DND-41 (cell line): ENCODE data around the gene COX7B.

ENCODE experiments used
- ATAC-seq: fragments of 200-7000 bp; cut with Tn5 transposase; 3 replicates; pipeline ENCODE4 v1.9.1; 2021; ENCODE audit warnings: low read depth; ENCODE audit not compliant: insufficient read depth
- DNase-seq: peaks from one replicate; pipeline ENCODE4 v3.0.0-alpha.2; 2020
- H2AFZ ChIP-seq: 2 replicates; pipeline ENCODE4 v1.6.0; 2012; ENCODE audit warnings: low read depth, low read length
- H3K27ac ChIP-seq: 2 replicates; pipeline ENCODE4 v1.5.1; 2012; ENCODE audit warnings: low read length, inconsistent platforms
- H3K27me3 ChIP-seq: fragments of 200-600 bp; sonication (generic); 2 replicates; pipeline ENCODE4 v1.6.0; 2012; ENCODE audit warnings: low read length, mild to moderate bottlenecking, inconsistent platforms; ENCODE audit not compliant: insufficient read depth, poor library complexity
- H3K36me3 ChIP-seq: 2 replicates; pipeline ENCODE4 v1.5.1; 2012; ENCODE audit warnings: low read length, inconsistent platforms; ENCODE audit not compliant: insufficient read depth
- H3K4me1 ChIP-seq: 2 replicates; pipeline ENCODE4 v1.5.1; 2012; ENCODE audit warnings: mild to moderate bottlenecking, low read length; ENCODE audit not compliant: insufficient read depth
- H3K4me2 ChIP-seq: 2 replicates; pipeline ENCODE4 v1.6.0; 2012; ENCODE audit warnings: mild to moderate bottlenecking, moderate library complexity, low read length, inconsistent platforms; ENCODE audit not compliant: insufficient read depth
- H3K4me3 ChIP-seq, 2 experiments: fragments of 200-600 bp in 1 of 2; shearing (Covaris generic) in 1 of 2; 2 replicates each; pipeline ENCODE4 v1.5.1; 2012 to 2016; ENCODE audit warnings: inconsistent platforms in 2 of 2, low read length in 2 of 2, mild to moderate bottlenecking in 2 of 2, low read depth in 1 of 2, moderate library complexity in 1 of 2
- H3K79me2 ChIP-seq: 2 replicates; pipeline ENCODE4 v1.6.0; 2012; ENCODE audit warnings: low read length, inconsistent platforms; ENCODE audit not compliant: insufficient read depth
- H3K9ac ChIP-seq: 2 replicates; pipeline ENCODE4 v1.6.0; 2012; ENCODE audit warnings: low read depth, mild to moderate bottlenecking, inconsistent platforms, low read length, moderate library complexity
- H3K9me3 ChIP-seq: 2 replicates; pipeline ENCODE4 v1.5.1; 2012; ENCODE audit warnings: low read length, moderate library complexity, mild to moderate bottlenecking, inconsistent platforms; ENCODE audit not compliant: insufficient read depth, severe bottlenecking
- H4K20me1 ChIP-seq: 2 replicates; pipeline ENCODE4 v1.6.0; 2012; ENCODE audit warnings: low read length; ENCODE audit not compliant: insufficient read depth
- EZH2 ChIP-seq: IDR thresholded peaks from 3 replicates; pipeline ENCODE4 v1.6.1; 2012; ENCODE audit warnings: borderline replicate concordance, low read depth, mild to moderate bottlenecking, moderate library complexity, low read length, inconsistent platforms; ENCODE audit not compliant: severe bottlenecking
- TF ChIP-seq, protein P1 (sequence below): IDR thresholded peaks from 2 replicates; pipeline ENCODE4 v1.5.1; 2012; ENCODE audit warnings: borderline replicate concordance, low read length, moderate library complexity, mild to moderate bottlenecking; ENCODE audit not compliant: poor library complexity, severe bottlenecking; ENCODE audit errors: extremely low read depth

Gene COX7B

DNA sequence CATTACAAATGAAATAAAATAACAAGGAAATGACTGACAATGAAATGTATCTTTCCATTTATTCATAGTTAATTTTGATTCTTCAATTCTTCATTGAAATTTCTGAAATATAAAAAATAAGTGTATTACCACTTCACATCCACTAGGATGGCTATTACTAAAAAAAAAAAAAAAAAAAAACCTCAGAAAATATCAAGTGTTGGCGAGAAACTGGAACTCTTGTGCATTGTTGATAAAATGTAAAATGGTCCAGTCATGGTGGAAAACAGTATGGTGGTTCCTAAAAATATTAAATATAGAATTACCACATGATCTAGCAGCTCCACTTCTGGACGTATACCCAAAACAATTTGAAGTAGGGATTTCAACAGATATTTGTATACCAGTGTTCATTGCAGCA is 47.3 kb downstream of the COX7B start:
- no peaks in the 10 kb centered on the region for H3K36me3 ChIP-seq
- no peaks in the 10 kb centered on the region for H3K9me3 ChIP-seq
- H3K4me1 ChIP-seq, result no peaks in the 10 kb centered on the region
- H3K27ac ChIP-seq, result no peak overlapping the region
- H4K20me1 ChIP-seq, result no peaks in the 10 kb centered on the region
- no peaks in the 10 kb centered on the region for H3K79me2 ChIP-seq
- H3K4me2 ChIP-seq, result no peak overlapping the region
- DNase-seq (no peak), ATAC-seq (no peak)
- H3K27me3 ChIP-seq, result no peaks in the 10 kb centered on the region
- H3K4me3 ChIP-seq, result no peak overlapping the region
- H2AFZ ChIP-seq, result no peak overlapping the region
- H3K9ac ChIP-seq, result no peak overlapping the region
- TF ChIP-seq, protein P1, sequence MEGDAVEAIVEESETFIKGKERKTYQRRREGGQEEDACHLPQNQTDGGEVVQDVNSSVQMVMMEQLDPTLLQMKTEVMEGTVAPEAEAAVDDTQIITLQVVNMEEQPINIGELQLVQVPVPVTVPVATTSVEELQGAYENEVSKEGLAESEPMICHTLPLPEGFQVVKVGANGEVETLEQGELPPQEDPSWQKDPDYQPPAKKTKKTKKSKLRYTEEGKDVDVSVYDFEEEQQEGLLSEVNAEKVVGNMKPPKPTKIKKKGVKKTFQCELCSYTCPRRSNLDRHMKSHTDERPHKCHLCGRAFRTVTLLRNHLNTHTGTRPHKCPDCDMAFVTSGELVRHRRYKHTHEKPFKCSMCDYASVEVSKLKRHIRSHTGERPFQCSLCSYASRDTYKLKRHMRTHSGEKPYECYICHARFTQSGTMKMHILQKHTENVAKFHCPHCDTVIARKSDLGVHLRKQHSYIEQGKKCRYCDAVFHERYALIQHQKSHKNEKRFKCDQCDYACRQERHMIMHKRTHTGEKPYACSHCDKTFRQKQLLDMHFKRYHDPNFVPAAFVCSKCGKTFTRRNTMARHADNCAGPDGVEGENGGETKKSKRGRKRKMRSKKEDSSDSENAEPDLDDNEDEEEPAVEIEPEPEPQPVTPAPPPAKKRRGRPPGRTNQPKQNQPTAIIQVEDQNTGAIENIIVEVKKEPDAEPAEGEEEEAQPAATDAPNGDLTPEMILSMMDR, result no peak
- TF ChIP-seq EZH2, result no peak

DNA sequence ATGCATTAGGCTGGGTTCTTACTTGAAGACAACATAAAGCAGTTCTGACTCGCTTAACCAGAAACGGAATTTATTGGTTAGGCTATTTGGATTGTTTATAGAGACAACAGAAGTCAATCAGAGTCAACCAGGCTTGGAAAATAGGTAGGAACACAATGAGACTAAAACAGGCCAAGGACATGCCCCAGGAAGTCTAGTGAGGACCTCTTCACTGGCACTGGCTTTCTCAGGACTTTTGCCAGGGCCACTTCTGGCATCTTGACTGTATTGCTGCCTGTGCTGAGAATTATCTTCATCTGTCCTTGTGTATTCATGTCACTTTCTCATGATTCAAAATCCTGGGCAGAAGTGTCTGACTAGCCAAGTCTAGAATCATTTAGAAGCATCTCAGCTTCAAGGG is 50.6 kb downstream of the COX7B start:
- Histone ChIP-seq H3K27ac (no peak overlapping the region), H3K36me3 (no peaks in the 10 kb centered on the region), H3K79me2 (no peaks in the 10 kb centered on the region), H3K27me3 (no peaks in the 10 kb centered on the region), H2AFZ (no peak overlapping the region), H3K9ac (no peak overlapping the region), H3K4me3 (no peak overlapping the region), H4K20me1 (no peaks in the 10 kb centered on the region), H3K9me3 (no peaks in the 10 kb centered on the region), H3K4me2 (no peak overlapping the region), H3K4me1 (no peaks in the 10 kb centered on the region)
- no peak for ATAC-seq
- DNase-seq, result no peak
- no peak for TF ChIP-seq EZH2
- TF ChIP-seq, protein P1, result no peak

DNA sequence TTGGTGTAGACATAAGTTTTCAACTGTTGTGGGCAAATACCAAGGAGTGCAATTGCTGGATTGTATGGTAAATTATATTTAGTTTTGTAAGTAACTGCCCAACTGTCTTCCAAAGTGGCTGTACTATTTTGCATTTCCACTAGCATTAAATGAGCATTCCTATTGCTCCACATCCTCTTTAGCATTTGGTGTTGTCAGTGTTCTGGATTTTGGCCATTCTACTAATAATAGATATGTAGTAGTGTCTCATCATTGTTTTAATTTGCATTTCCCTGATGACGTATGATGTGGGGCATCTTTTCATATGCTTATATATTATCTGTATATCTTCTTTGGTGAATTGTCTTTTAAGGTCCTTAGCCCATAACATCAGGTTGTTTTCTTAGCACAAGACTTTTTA is 52.9 kb downstream of the COX7B start:
- no peak overlapping the region for H2AFZ ChIP-seq
- no peak for TF ChIP-seq EZH2
- TF ChIP-seq, protein P1, result no peak
- H4K20me1 ChIP-seq, result no peaks in the 10 kb centered on the region
- no peaks in the 10 kb centered on the region for H3K27me3 ChIP-seq
- H3K27ac ChIP-seq, result no peak overlapping the region
- peaks cover 3% of the 10 kb centered on the region for H3K79me2 ChIP-seq
- no peak overlapping the region for H3K4me2 ChIP-seq
- no peak overlapping the region for H3K9ac ChIP-seq
- ATAC-seq (no peak), DNase-seq (no peak)
- H3K36me3 ChIP-seq, result no peaks in the 10 kb centered on the region
- H3K4me3 ChIP-seq, result no peak overlapping the region
- H3K4me1 ChIP-seq, result no peaks in the 10 kb centered on the region
- no peaks in the 10 kb centered on the region for H3K9me3 ChIP-seq

DNA sequence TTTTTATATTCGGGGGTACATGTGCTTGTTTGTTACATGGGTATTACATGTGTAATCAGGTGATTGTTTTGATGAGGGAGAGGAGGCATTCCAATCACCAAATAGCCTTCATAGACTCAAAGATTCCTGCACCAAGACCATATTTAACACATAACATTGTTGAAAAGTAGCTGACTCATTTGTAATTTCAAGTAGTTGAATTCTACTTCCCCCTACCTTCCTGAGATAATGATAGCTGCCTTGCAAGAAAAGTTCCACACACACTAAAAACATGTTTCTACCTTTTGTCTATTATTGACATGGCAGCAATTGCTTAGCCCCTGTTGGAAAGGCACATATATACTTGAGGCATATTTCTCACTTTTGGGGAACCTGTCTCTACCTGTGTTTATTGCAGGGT is 54.0 kb downstream of the COX7B start:
- Histone ChIP-seq H3K9ac (no peak overlapping the region), H4K20me1 (no peaks in the 10 kb centered on the region), H3K27ac (no peak overlapping the region), H3K9me3 (no peaks in the 10 kb centered on the region), H3K79me2 (peaks cover 3% of the 10 kb centered on the region), H3K36me3 (no peaks in the 10 kb centered on the region), H3K4me3 (no peak overlapping the region), H2AFZ (no peak overlapping the region), H3K27me3 (no peaks in the 10 kb centered on the region), H3K4me1 (no peaks in the 10 kb centered on the region), H3K4me2 (no peak overlapping the region)
- TF ChIP-seq, protein P1, result no peak
- no peak for TF ChIP-seq EZH2
- DNase-seq (no peak), ATAC-seq (no peak)
